Measurements from ENCODE around the gene ANO1. TPM values are rescaled to one million over a fixed set of nuclear protein-coding genes. Genes with fewer than 3 reads are reported as not detected.

Gene ANO1
- total RNA-seq, 4 donors from 2014 or later = 2.3 to 9.2 (median 4.2) TPM

GRCh38 chr11:70072861-70073755 is 5.0 kb upstream of the ANO1 start:
- Histone ChIP-seq H3K9me3 (no peaks in the 10 kb centered on the region), H3K36me3 (no peaks in the 10 kb centered on the region), H3K27ac (no peak overlapping the region), H3K4me3 (no peak overlapping the region), H3K27me3 (peaks cover 13 to 39% (median 22%) of the 10 kb centered on the region in 3 donors), H3K4me1 (peaks cover 0 to 4% of the 10 kb centered on the region in 2 donors)
- no peak for TF ChIP-seq POLR2A (IDR thresholded peaks at IDR 0.05)
- TF ChIP-seq CTCF (IDR thresholded peaks at IDR 0.05 in 4 of 5, conservative IDR thresholded peaks at IDR 0.05 in 1 of 5) = no peak
- ATAC-seq (no peak), DNase-seq (no peak)
- in situ Hi-C loops (cut with MboI; ENCODE audit: low sequenced_read_pairs in 4 of 4) (no loop called here), intact Hi-C loops (cut with DNase I; ENCODE audit: low total_unique reads) (no loop called here)

GRCh38 chr11:70073871-70074371 is 4.2 kb upstream of the ANO1 start:
- Histone ChIP-seq H3K27me3 (peaks cover 13 to 36% (median 22%) of the 10 kb centered on the region in 3 donors), H3K27ac (no peak overlapping the region), H3K9me3 (no peaks in the 10 kb centered on the region), H3K36me3 (no peaks in the 10 kb centered on the region), H3K4me1 (peaks cover 0 to 4% of the 10 kb centered on the region in 2 donors), H3K4me3 (no peak overlapping the region)
- intact Hi-C loops (cut with DNase I; ENCODE audit: low total_unique reads) = no loop called here
- no peak for ATAC-seq
- no peak for DNase-seq
- in situ Hi-C loops (cut with MboI; ENCODE audit: low sequenced_read_pairs in 4 of 4) = no loop called here
- TF ChIP-seq POLR2A (IDR thresholded peaks at IDR 0.05) = no peak
- no peak for TF ChIP-seq CTCF (IDR thresholded peaks at IDR 0.05 in 4 of 5, conservative IDR thresholded peaks at IDR 0.05 in 1 of 5)

- no peak for DNase-seq
- TF ChIP-seq CTCF (IDR thresholded peaks at IDR 0.05 in 4 of 5, conservative IDR thresholded peaks at IDR 0.05 in 1 of 5) (no peak), POLR2A (IDR thresholded peaks at IDR 0.05) (no peak)
- no peaks in the 10 kb centered on the region for H3K36me3 ChIP-seq
- no peak for ATAC-seq
- peaks cover 13 to 32% (median 26%) of the 10 kb centered on the region in 3 donors for H3K27me3 ChIP-seq
- peaks cover 0 to 4% of the 10 kb centered on the region in 2 donors for H3K4me1 ChIP-seq
- H3K4me3 ChIP-seq = no peak overlapping the region
- no peak overlapping the region for H3K27ac ChIP-seq
- in situ Hi-C loops (cut with MboI; ENCODE audit: low sequenced_read_pairs in 4 of 4) = no loop called here
- intact Hi-C loops (cut with DNase I; ENCODE audit: low total_unique reads) = no loop called here
- no peaks in the 10 kb centered on the region for H3K9me3 ChIP-seq
Observed at GRCh38 chr11:70074746-70075145, 3.4 kb upstream of the ANO1 start.

GRCh38 chr11:70075836-70076235 is 2.3 kb upstream of the ANO1 start:
- no peak for ATAC-seq
- H3K9me3 ChIP-seq = no peaks in the 10 kb centered on the region
- in situ Hi-C loops (cut with MboI; ENCODE audit: low sequenced_read_pairs in 4 of 4) (no loop called here), intact Hi-C loops (cut with DNase I; ENCODE audit: low total_unique reads) (no loop called here)
- DNase-seq = no peak
- H3K36me3 ChIP-seq = no peaks in the 10 kb centered on the region
- peaks cover 0 to 4% of the 10 kb centered on the region in 2 donors for H3K4me1 ChIP-seq
- no peak overlapping the region for H3K4me3 ChIP-seq
- no peak overlapping the region for H3K27ac ChIP-seq
- peaks cover 13 to 29% (median 23%) of the 10 kb centered on the region in 3 donors for H3K27me3 ChIP-seq
- no peak for TF ChIP-seq POLR2A (IDR thresholded peaks at IDR 0.05)
- TF ChIP-seq CTCF (IDR thresholded peaks at IDR 0.05 in 4 of 5, conservative IDR thresholded peaks at IDR 0.05 in 1 of 5) = no peak
